MCF 10A (cell line): ENCODE results near the gene CCNA2. TPM values are rescaled to one million over a fixed set of nuclear protein-coding genes. Genes with fewer than 3 reads are reported as not detected.

Experiments used
- BruUV-seq: library from RNA; stranded (reverse); fragments of 400-500 nt; replicated peaks from 2 replicates; lab custom pipeline; 2021; lab: Mats Ljungman, UMichigan
- CTCF ChIA-PET: fragments of 300-600 bp; sonication (Branson Sonifier 250); formaldehyde crosslinking; extraction: SDS; loops from one replicate; lab custom pipeline; 2021; ENCODE audit warnings: antibody characterized with exemption, inconsistent platforms; lab: Yijun Ruan, JAX
- POLR2A ChIA-PET: fragments of 300-600, 350-650 bp; sonication (Branson Sonifier 250); formaldehyde crosslinking; extraction: SDS; loops from one replicate; lab custom pipeline; 2020; ENCODE audit warnings: antibody characterized with exemption, inconsistent platforms; lab: Yijun Ruan, JAX
- DNase-seq: peaks from one replicate; pipeline ENCODE4 v3.0.0-alpha.2; 2018; ENCODE audit not compliant: unreplicated experiment
- H3K27ac Mint-ChIP-seq: one replicate; pipeline ENCODE4 v1.8.0; 2022; ENCODE audit warnings: mild to moderate bottlenecking, low read depth, mixed read lengths; ENCODE audit not compliant: unreplicated experiment
- H3K27me3 Mint-ChIP-seq: one replicate; pipeline ENCODE4 v1.8.0; 2022; ENCODE audit warnings: mixed read lengths; ENCODE audit not compliant: insufficient read depth, unreplicated experiment
- H3K36me3 Mint-ChIP-seq: one replicate; pipeline ENCODE4 v1.8.0; 2022; ENCODE audit warnings: mild to moderate bottlenecking, moderate library complexity, mixed read lengths; ENCODE audit not compliant: insufficient read depth, unreplicated experiment
- H3K4me1 Mint-ChIP-seq: one replicate; pipeline ENCODE4 v1.8.0; 2022; ENCODE audit warnings: mixed read lengths; ENCODE audit not compliant: insufficient read depth, unreplicated experiment
- H3K4me3 Mint-ChIP-seq: one replicate; pipeline ENCODE4 v1.8.0; 2022; ENCODE audit warnings: mild to moderate bottlenecking, moderate library complexity, mixed read lengths; ENCODE audit not compliant: unreplicated experiment
- H3K9me3 Mint-ChIP-seq: one replicate; pipeline ENCODE4 v1.8.0; 2022; ENCODE audit warnings: mixed read lengths; ENCODE audit not compliant: unreplicated experiment
- intact Hi-C: fragments of 100-400 bp; cut with micrococcal nuclease; formaldehyde crosslinking; loops from 2 replicates; pipeline ENCODE4 v1.14.1; 2022
- total RNA-seq: library from RNA; stranded (reverse); gene quantifications from 2 replicates; pipeline ENCODE4 v1.2.3, GENCODE V29; 2022
- TF ChIP-seq, protein P1 (sequence below): fragments of 200-600 bp; IDR thresholded peaks from one replicate; pipeline ENCODE4 v1.8.0; 2022; ENCODE audit warnings: antibody characterized with exemption, mild to moderate bottlenecking; ENCODE audit not compliant: unreplicated experiment

Gene CCNA2
- total RNA-seq, 1 experiment from 2014 or later = 22.0 TPM

DNA sequence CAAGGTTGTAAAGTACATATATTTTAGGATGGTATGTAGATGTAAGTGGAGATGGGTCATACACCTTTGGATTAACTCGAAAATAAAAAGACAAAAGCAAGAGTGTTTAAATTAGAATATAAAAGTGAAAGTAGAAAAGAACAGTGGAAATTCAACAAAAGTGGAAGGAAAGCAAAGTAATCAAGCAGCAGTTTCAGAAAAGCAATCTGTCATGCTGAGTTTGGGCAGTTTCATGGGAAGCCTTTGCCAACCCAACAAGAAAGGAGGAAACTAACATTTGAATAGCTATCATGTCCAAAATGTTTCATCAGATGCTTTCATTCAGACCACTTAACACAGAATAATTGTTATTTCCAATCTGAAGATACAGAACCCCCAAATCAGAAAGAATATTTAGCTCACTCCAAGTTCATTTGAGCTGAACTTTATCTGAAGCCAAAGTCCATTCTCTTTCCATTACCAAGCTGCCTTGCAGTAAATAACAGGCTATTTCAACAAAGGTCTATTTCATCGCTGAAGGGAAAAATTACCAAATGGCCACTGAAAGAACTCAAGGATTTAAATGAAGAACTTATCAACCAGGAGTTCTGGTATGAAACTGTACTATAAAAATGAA, 24.4 kb downstream of the CCNA2 start:
- POLR2A ChIA-PET = no interaction called here
- TF ChIP-seq, protein P1, sequence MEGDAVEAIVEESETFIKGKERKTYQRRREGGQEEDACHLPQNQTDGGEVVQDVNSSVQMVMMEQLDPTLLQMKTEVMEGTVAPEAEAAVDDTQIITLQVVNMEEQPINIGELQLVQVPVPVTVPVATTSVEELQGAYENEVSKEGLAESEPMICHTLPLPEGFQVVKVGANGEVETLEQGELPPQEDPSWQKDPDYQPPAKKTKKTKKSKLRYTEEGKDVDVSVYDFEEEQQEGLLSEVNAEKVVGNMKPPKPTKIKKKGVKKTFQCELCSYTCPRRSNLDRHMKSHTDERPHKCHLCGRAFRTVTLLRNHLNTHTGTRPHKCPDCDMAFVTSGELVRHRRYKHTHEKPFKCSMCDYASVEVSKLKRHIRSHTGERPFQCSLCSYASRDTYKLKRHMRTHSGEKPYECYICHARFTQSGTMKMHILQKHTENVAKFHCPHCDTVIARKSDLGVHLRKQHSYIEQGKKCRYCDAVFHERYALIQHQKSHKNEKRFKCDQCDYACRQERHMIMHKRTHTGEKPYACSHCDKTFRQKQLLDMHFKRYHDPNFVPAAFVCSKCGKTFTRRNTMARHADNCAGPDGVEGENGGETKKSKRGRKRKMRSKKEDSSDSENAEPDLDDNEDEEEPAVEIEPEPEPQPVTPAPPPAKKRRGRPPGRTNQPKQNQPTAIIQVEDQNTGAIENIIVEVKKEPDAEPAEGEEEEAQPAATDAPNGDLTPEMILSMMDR = no peak
- Mint-ChIP-seq H3K27me3 (no peaks in the 10 kb centered on the region), H3K36me3 (peaks cover 22% of the 10 kb centered on the region), H3K27ac (no peak overlapping the region), H3K4me3 (no peak overlapping the region), H3K4me1 (peaks cover 27% of the 10 kb centered on the region), H3K9me3 (no peaks in the 10 kb centered on the region)
- CTCF ChIA-PET = interaction anchor here (0.7 kb wide), 1 partner anchor 62 kb away, joined by 3 read pairs; no protein-coding TSS in a partner anchor
- DNase-seq = no peak
- intact Hi-C loops = no loop called here
- BruUV-seq = no TSS peak

DNA sequence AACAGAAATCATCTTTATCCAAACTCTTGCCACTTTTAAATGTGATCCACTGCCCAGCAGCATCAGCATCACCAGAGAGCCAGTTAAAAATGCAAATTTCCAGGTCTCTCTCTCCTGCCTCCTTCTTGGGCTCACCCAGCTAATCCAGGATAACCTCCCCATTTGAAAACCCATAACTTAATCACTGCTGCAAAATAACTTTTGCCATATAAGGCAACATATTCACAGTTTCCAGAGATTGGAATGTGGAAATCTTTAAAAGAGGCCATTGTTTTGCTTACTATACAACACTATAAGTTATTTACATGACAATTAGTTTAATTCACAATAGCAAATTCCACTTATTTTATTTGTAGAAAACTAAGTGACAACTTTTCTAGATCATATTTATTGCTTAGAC, 27.4 kb downstream of the CCNA2 start:
- H3K36me3 Mint-ChIP-seq = peaks cover 4% of the 10 kb centered on the region
- no peaks in the 10 kb centered on the region for H3K27me3 Mint-ChIP-seq
- peaks cover 17% of the 10 kb centered on the region for H3K4me1 Mint-ChIP-seq
- CTCF ChIA-PET = interaction anchor here (2.1 kb wide), 1 partner anchor 59 kb away, joined by 8 read pairs; no protein-coding TSS in a partner anchor
- H3K27ac Mint-ChIP-seq = no peak overlapping the region
- POLR2A ChIA-PET = no interaction called here
- BruUV-seq = no TSS peak
- H3K4me3 Mint-ChIP-seq = no peak overlapping the region
- intact Hi-C loops = no loop called here
- no peaks in the 10 kb centered on the region for H3K9me3 Mint-ChIP-seq
- DNase-seq = no peak
- TF ChIP-seq, protein P1 = no peak

DNA sequence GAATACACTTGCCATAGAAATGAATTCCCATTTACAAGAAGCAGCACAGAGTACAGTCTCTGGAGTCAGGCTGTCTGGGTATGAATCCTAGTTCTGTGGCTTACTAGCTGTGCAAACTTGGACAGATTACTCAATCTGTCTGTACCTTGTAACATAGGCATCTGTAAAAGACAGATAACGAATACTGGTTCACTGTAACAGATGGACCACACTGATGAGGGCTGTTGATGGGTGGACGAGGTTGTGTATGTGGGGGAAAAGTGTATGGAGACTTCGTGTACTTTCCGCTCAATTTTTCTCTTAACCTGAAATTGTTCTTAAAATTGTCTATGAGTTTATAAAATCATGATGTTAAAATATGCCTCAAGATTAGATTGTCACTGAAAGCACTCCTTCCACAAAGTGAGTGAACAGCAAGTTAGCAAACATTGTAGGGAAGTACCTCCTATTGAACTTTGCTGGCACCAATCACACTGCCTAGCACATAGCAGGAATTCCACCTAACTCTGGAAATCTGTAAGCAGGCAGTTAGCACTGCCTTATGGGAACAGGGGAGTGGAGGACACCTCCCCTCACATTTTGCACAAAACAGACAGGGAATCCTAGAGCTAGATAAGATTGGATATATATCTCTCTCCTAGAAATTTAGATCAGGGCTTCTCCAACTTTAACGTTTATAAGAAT, 29.0 kb downstream of the CCNA2 start:
- intact Hi-C loops = no loop called here
- DNase-seq = no peak
- no peaks in the 10 kb centered on the region for H3K9me3 Mint-ChIP-seq

DNA sequence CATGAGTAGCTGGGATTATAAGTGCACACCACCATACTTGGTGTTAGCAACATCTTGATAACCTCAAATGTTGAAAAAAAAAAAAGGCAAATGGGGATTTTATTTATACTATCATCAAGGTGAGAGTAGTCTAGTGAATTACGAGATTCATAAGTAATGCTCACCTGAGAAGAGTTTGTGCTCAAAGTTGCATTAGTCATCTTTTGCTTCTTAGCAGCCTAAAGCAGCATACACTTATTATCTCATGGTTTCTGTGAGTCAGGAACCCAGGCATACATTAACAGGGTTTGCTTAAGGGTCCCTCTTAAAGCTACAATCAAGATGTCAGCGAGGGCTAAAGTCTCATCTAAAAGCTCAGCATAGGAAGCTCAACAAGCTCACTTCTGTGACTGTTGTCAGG, 30.7 kb downstream of the CCNA2 start:
- H3K27ac Mint-ChIP-seq = no peak overlapping the region
- no peak overlapping the region for H3K4me3 Mint-ChIP-seq
- CTCF ChIA-PET = no interaction called here
- H3K4me1 Mint-ChIP-seq = peaks cover 26% of the 10 kb centered on the region
- TF ChIP-seq, protein P1 = no peak
- no peaks in the 10 kb centered on the region for H3K9me3 Mint-ChIP-seq
- H3K27me3 Mint-ChIP-seq = no peaks in the 10 kb centered on the region
- POLR2A ChIA-PET = interaction anchor here (0.7 kb wide), 1 partner anchor 8 kb away, joined by 5 read pairs; the partner anchor contains the start of gene EXOSC9
- H3K36me3 Mint-ChIP-seq = no peaks in the 10 kb centered on the region
- DNase-seq = no peak
- BruUV-seq = no TSS peak
- intact Hi-C loops = no loop called here

More for the DNA sequence above, 29.0 kb downstream of the CCNA2 start:
- ChIA-PET CTCF (no interaction called here), POLR2A (no interaction called here)
- peaks cover 20% of the 10 kb centered on the region for H3K4me1 Mint-ChIP-seq
- BruUV-seq = no TSS peak
- H3K27ac Mint-ChIP-seq = no peak overlapping the region
- no peaks in the 10 kb centered on the region for H3K27me3 Mint-ChIP-seq
- H3K4me3 Mint-ChIP-seq = no peak overlapping the region
- TF ChIP-seq, protein P1 = no peak
- H3K36me3 Mint-ChIP-seq = no peaks in the 10 kb centered on the region
